ENCODE data around the gene KLK2. TPM values are rescaled to one million over a fixed set of nuclear protein-coding genes. Genes with fewer than 3 reads are reported as not detected.
A peak's percentile ranks its signal among the peaks of the same experiment; 100 is the strongest.
"Not testable (repeated sequence)": the region's sequence is repeated elsewhere in the genome, so short reads cannot be mapped to it uniquely, and the experiment has no call there.

The KLK2 gene
- total RNA-seq, 1 donor from 2014 or later: not detected

DNA sequence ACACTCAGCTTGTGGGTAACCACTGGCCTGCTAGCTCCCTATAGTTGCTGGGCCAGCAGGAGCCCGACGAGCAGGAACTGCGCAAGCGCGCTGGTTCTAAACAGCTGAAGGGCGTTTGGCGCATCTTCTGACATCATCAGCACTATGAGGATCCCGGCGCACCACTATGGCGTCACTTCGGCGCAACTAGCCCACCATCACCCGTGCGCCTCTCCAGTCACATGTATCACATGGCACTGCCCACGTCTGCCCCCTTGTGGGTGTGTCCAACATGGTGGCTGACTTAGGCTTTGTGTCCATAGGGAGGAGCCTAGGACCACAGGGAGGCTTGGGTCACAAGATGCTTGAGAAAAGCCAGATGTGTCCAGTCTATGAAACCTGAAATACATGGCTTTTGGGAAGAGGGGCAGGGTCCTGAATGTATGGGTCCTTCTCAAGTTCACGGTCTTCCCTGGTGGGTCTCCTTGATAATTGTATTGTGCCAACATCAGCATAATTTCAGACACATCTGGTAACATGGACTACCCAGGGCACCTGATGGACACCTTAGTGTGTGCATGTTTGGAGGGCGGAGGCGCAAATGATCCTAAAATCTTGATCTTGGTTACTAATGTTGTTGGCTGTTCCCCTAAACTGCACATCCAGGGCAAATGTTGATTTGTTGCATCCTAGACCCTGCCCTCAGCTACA lies 20.0 kb downstream of the KLK2 start:
- no peak for DNase-seq (ENCODE audit: low read depth, low spot score)

DNA sequence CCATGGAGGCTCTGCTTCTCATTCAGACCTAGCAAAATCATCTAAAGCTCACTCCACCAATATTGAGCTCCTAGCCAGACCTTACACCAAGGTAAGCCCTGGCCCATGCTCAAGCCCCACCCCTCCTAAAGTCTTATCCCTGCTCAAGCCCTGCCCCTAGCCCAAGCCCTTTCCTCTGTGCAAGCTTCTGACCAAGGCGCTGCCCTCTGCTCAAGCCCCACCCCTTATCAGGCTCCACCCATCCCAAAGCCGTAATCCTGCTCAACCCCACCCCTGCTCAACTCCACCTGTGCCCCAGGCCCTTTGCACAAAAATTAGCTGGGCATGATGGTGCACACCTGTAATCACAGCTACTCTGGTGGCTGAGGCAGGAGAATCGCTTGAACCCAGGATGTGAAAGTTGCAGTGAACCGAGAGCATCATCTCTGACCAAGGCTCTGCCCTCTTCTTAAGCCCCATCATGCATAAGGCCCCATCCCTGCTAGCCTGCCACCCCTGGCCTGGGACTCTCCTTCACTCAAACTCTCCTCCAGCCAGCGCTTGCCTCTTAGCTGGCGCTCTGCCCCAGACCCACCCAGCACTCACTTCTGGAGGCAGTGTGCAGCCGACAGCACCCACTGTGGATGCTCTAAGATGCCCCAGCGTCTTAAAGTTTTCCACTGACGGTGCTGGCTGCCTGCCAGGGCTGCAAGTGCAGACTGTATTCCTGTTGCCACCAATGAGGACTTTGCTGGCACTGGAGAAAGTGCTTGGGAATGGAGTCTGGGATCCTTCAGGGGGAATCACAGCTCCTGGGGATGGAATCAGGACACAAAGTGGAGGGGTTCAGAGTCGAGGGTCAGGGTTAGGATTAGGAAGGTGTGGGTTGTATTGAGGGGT lies 21.5 kb downstream of the KLK2 start:
- DNase-seq (ENCODE audit: low read depth, low spot score): no peak

DNA sequence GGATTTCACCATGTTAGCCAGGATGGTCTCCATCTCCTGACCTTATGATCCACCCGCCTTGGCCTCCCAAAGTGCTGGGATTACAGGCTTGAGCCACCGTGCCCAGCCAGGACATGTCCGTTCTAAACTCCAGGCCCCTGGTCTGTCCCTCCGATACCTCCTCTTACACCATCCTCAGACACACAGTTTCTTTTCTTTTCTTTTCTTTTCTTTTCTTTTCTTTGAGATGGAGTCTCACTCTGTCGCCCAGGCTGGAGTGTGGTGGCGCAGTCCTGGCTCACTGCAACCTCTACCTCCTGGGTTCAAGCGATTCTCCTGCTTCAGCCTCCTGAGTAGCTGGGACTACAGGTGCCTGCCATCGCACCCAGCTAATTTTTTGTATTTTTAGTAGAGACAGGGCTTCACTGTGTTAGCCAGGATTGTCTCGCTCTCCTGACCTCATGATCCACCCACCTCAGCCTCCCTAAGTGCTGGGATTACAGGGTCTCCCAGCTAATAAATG lies 22.9 kb downstream of the KLK2 start:
- DNase-seq (ENCODE audit: low read depth, low spot score): not testable (repeated sequence)

DNA sequence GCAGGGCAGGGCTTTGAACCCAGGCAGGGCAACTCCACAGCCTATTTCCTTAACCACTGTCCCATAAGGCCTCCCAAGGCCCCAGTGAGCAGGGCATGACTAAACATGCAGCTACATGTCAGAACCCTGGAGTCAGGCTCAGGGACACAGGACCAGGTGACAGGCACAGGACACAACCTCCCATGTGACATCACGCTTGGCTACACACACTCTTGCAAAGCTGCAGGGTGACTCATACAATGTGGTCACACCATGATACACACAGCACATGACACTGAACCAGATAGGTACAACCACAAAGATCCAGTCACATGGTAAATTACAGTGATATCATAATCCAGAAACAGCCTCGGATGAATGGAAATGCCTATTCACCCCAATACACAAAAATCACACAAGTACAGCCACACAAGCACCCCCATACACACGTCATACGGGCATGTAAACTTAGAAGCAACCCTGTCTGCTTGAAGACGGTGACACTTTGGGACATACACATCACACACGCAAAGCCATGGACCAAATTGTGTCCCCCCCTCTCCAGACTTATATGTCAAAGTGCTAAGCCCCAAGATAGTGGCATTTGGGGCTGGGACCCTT lies 23.5 kb downstream of the KLK2 start:
- no peak for DNase-seq (ENCODE audit: low read depth, low spot score)

DNA sequence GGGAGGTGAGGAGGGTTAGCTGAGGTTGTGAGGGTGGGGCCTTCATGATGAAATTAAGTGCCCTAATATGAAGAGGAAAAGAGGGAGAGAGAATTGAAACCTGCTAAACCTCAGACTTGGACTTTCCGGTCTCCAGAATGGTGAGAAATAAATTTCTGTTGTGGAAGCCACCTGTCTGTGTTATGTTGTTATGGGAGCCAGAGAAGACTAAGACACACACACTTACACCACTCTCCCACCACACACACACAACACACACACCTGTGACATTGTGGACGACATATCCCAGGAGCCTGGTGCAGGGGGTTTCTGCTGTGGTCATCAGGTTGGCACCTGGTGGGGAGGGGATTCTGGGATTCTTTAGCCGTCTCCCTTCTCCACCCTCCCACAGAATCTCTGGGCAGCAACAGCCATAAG lies 24.0 kb downstream of the KLK2 start:
- DNase-seq (ENCODE audit: low read depth, low spot score): no peak

DNA sequence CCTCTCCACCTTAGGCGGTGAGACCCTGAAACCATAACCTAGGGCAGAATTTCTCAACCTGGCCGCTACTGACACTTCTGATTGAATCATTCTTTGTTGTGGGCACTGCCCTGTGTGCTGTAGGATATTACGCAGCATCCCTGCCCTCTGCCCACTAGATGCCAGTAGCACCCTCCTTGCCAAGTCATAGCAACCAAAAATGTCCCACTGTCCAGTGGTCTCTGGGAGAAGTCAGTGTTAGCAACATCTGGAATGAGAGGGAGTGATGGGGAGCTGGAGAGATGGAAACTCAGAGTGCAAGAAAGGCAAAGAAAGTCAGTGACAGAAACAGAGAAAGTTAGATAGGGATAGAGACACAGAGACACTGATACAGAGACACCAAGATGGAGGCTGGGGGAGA lies 24.4 kb downstream of the KLK2 start:
- DNase-seq (ENCODE audit: low read depth, low spot score): no peak

DNA sequence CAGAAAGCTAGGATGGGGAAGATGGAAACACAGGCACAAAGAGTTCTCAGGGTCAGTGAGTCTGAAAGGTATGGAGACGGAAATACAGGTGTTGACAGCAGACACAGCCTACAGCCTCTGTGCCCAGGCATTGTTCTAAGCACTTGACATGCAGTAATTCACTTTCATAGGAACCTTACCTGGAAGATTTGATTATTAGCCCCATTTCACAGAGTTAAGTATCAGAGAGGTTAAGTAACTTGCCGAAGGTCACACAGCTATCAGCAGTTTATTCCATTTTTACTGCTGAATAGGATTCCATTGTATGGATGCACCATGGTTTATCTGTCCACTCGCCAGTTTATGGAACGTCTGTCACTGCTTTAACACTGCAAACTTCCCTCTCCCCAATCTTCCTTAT lies 24.8 kb downstream of the KLK2 start:
- no peak for DNase-seq (ENCODE audit: low read depth, low spot score)

DNA sequence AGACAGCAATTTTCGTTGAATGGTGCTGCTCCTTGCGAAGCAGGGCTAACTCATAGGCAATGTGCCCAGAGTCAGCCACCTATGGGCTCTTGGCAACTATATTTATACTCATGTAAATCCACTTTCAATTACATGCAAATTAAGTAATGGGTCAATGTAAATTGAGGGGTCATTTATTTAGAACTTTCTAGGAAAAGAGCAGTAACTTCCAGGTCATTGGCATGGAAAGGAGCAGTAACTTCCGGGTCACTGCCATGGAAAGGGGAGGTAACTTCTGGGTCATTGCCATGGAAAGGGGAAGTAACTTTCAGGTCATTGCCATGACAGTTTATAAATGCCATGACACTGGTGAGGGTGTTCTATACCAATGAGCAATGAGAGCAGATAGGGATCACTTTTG lies 26.3 kb downstream of the KLK2 start:
- DNase-seq (ENCODE audit: low read depth, low spot score): no peak

DNA sequence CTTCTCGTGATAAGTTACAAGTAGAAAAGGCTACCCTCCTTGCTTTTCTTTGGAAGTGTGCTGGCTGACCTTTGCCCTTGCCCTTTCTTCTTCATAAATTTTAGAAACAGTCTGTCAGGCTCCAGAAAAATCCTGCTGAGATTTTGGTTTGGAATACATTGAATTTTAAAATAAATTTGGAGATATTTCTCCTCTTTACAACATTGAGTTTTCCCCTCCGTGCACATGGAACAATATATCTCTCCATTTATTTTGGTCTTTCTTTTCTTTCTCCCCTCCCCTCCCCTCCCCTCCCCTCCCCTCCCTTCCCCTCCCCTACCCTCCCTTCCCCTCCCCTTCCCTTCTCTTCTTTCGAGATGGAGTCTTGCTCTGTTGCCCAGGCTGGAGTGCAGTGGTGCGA lies 29.4 kb downstream of the KLK2 start:
- no peak for DNase-seq (ENCODE audit: low read depth, low spot score)

DNA sequence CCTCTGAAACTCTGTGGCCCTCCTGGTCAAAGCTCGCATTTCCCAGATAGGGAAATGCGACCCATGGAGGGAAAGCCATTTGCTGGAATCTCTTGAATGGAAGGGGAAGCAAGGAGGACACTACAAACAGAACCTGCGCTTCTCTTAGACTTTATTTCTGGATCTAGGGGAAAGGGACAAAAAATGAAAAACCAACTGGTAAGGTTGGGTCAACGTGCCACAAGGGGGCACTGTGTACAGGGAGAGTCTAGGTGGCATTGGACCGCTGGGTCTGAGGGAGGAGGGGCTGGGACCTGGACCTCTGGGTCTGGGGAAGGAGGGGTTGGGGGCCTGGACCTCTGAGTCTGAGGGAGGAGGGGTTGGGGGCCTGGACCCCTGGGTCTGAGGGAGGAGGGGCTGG lies 33.0 kb downstream of the KLK2 start:
- no peak for DNase-seq (ENCODE audit: low read depth, low spot score)

DNA sequence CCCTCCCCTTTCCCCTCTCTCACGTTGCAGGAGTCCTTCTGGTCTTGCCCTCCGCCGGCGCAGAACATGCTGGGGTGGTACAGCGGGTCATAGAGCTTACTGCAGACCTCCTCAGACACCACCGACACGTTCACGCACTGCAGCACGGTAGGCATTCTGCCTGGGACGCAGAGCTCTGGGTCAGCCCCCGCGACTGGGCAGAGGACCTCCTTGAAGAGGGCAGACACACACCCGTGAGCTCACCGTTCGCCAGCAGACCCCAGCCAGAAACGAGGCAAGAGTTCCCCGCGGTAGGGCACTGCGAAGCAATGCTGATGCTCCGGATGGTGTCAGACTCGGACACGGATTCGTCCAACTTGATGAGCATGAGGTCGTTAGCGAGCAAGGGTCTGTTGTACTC lies 35.1 kb downstream of the KLK2 start:
- DNase-seq (ENCODE audit: low read depth, low spot score): no peak

DNA sequence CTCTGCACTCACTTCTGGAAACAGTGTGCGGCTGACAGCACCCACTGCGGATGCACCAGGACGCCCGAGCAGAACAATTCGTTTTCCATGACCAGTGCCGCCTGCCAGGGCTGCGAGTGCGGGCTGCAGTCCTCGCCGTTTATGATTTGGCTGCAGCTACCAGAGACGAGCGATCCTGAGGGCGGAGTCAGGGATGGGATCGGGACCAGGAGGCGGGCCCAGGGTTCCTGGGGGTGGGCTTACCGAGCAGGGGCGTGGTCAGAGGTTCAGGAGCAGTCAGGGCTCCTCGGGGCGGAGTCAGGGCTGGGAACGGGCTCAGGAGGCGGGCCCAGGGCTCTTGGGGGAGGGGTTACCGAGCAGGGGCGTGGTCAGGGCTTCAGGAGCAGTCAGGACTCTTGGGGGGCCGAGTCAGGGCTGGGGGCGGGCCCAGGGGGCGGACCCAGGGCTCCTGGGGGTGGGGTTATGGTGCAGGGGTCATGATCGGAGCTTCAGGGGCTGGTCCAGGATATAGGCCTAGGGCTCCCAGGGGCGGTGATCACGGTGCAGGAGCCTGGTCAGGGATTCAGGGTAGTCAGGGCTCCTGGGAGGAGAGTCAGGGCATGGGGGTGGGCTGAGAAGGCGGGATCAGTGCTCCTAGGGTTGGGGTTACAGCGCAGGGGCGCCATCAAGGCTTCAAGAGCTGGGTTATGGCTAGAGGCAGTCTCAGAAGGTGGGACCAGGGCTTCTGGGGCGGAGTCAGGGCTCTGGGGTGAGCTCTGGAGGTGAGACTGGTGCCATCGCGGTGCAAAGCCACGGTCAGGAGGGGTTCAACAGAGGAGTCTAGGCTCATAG lies 36.2 kb downstream of the KLK2 start:
- peak; percentile 10 for DNase-seq (ENCODE audit: low read depth, low spot score)

DNA sequence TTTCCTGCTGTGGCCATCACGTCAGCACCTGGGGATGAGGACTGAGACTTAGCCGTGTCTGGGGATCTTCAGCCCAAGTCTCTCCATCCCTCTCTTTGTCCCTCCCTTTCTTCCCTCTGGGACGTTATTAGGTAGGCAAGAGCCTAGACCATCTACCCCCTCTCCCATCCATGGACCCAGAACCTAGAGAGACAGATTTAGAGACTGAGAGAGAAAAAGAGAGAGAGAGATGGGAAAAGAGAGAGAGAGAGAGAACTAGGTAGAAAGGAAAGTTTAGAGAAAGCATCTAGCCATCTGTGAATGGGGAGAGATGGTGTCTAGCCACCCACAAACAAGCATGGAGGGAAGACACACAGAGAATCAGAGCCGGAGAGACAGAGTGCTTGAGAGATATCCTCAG lies 37.5 kb downstream of the KLK2 start:
- DNase-seq (ENCODE audit: low read depth, low spot score): no peak

DNA sequence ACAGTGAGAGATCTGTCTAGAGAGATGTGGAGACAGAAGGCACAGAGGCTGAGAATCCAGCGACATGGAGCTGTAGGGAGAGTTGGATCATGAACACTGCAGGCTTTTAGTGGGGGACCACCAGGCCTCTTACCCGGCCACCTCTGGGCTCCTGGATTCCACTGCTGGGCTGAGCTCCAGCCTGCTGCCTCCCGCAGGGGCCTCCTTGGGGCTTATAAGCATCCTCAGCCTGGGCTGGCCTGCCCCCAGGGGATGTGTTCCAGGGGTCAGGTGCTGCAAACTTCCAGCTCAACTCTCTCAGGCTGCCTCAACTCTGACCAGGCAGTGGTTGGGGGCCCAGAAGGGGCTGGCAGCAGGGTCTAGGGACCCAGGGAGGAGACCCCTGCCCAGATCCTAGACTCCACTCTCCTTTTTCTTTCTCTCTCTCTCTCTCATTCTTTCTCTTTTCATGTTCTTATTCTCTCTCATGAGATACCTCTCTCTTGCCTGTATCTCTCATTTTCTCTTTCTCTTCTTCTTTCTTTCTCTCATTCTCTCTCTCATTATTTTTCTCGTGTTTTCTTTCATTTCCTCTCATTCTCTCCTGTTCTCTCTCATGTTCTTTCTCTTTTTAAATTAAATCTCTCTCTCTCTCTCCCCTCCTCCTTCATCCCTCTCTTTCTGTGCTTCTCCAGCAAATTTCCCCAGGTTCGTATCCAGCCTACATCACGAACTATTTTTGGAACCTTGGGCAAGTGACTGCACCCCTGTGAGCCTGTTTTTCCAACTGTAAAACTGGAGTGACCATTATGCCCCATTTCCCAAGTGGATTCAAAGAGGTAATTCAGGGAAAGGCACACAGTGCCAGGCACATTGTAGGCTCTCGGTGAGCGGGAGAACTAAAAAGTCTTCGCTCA lies 38.2 kb downstream of the KLK2 start, which contains the start of gene KLK4:
KLK4 (minus strand) TSS at position 190 of the 896 bp plus-strand sequence. CDS start 657 bp downstream, outside the sequence.
- DNase-seq (ENCODE audit: low read depth, low spot score): no peak

DNA sequence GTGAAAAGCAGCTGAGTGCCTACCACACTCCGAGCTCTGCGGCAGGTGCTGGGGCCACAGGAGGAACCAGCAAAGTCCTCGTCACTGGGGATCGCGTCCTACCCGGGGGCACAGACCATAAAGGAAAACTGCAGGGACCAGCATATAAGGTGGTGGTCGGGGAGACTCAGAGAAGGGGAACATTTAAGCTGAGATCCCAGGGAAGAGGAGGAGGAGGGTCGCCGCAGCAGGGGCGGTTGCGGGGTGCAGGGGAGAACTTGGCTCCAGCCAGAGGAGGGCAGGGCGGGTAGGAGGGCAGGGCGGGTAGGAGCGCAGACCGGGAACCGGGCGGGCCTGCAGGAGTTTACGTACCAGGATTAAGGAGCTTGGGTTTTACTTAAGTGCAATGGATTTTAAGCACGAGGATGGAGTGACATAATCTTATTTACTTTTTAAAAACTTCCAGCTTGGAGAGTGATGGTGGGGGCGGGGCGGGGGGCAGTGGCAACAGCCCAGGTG lies 38.9 kb downstream of the KLK2 start:
- no peak for DNase-seq (ENCODE audit: low read depth, low spot score)

DNA sequence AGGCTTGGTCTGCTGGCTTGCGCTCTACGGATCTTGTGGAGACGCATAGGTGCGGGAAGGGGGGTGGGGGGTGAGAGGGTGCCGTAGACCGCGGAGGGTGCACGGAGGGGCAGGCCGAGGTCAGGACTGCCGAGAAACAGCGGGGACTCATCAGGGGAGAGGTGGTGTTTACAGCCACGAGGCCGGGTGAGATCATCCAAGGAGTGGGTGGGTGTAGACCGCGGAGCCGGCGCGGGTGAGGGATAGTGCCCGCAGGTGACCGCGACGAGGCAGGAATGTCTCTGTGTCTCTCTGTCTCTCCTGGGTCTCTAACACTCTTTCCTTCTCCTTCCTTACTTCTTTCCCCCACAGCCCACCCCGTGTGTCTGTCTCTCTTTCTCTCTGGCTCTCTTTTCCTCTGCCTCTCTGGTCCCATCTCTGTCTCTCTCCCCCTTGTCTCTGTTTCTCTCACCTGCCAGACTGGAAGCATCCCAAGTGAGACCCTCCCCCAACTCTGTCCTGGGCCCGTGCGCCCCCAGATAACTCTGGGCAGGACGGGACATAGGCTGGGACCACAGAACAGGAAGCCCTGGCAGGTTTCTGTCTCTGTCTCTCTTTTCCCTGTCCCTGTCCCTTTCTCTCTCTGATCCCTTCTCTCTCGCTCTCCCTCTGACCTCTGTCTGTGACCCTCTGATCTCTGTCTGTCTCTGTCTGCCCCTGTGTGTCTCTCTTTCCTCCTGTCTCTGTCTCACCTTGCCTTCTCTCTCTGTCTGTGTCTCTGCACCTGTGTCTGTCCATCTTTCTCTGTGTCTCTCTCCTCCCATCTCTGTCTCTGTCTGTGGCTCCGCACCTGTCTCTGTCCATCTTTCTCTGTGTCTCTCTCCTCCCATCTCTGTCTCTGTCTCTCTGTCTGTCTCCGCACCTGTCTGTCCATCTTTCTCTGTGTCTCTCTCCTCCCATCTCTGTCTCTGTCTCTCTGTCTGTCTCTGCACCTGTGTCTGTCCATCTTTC lies 39.8 kb downstream of the KLK2 start:
- no peak for DNase-seq (ENCODE audit: low read depth, low spot score)

DNA sequence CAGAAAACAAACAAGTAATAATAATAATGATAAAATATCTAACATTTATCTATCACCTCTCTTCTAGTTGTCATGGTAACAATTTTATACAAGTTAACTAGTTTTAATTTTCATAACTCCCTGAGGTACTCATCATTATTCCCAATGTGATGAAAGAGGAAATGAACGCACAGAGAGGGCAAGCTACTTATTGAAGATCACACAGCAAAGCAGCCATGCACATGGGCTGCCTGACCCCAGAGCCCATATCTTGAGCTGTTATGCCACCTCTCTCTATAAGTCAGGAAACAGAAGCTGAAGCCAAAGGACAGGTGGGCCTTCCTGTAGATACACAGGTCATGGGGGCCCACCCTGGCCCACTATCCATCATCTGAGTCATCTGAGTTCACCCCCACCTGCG lies 42.8 kb downstream of the KLK2 start:
- DNase-seq (ENCODE audit: low read depth, low spot score): no peak

DNA sequence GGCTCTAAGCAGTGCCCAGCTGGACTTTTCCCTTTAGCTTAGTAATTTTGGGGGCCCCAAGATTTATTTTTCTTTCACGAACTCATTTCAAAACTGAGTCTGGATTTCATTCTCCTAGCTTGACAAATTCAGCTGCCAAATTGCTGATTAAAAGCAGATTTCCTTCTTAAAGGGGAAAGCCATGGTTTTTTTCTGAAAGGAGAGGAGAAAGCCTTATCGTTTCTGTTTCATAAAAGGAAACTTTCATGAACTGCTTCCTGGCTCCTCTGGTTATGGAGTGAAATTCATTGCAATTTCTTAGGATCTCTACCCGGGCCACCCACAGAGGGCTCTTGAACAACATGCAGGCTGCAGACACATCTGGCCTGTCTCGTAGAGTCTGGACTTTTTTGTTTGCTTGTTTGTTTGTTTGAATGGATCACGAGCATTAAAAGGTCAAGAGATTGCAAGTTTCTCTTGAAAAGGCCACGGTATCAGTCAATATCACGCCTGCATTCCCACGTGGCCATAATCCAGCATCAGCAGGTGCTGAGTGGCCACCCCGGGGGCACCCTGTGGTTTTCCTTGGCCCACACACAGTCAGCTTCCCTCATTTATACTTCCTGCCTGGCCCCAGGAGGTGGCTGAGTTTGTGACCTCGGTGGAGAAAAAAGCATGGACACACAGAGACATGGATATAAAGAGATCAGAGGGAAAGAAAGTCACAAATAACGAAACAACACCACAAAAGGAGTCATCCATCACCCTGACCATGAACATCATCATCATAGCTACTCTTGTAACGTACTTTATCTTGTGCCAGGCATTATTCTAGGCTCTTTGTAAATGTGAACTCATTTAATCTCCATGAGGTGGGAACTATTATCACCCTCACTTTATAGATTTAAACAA lies 48.4 kb downstream of the KLK2 start:
- DNase-seq (ENCODE audit: low read depth, low spot score): no peak

All from pulmonary artery endothelial cell (primary cell).